ENCODE data around the gene VSTM1.
"Not testable (repeated sequence)": the region's sequence is repeated elsewhere in the genome, so short reads cannot be mapped to it uniquely, and the experiment has no call there.

The VSTM1 gene

DNA sequence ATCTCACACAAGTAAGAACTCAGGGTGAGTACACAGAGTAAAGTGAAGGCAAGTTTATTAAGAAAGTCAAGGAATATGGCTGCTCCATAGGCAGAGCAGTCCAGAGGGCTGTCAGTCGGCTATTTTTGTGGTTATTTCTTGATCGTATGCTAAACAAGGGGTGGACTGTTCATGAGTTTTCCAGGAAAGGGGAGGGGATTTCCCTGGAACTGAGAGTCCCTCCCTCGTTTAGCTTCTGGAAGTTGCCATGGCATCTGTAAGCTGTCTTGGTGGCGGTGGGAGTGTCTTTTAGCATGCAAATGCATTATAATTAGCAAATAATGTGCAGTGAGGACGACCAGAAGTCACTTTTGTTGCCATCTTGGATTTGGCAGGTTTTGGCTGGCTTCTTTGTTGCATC lies 5.8 kb upstream of the VSTM1 start:
- no peak for DNase-seq

DNA sequence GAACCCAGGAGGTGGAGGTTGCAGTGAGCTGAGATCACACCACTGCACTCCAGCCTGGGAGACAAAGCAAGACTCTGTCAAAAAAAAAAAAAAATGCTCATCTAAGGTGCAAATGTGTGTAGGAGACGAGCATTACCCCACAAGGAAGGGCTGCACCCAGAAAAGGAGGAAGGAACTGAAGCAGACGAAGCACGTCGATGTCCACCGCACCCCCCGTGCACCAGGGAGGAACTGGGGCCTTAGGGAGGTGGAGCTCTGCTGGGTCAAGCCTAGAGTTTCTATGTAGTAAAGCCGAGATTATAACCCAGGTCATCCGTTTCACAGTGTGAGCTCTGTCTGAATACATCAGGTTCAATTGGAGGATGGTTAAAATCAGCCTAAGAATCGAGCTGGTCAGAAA lies 1.1 kb downstream of the VSTM1 start:
- DNase-seq: peak; percentile 24

DNA sequence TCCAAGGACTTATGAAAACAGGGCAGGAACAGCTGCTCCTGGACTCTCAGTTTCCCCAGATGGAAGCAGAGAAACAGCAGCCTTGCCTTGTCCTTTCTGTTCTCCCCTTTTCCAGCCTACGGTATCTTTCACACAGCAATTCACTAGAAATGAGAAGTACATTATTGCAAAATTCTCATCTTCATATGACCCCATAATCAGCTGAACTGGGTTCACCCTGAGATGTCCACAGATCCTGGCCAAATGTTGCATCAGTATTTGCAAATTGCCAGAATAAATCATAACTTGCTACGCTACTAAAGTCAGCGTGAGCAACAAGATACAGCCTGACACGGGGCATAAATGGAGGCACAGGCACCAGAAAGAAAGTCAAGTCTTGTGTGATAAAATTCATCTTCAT lies 16.1 kb downstream of the VSTM1 start:
- peak; percentile 13 for DNase-seq

- no peak for DNase-seq
Observed at GRCh38 chr19:54045771-54046170, 17.9 kb downstream of the VSTM1 start.

GRCh38 chr19:54042989-54043388 lies 20.7 kb downstream of the VSTM1 start:
- DNase-seq: no peak

- DNase-seq: no peak
Observed at GRCh38 chr19:54041969-54042606, 21.6 kb downstream of the VSTM1 start.

GRCh38 chr19:54040003-54040402 lies 23.7 kb downstream of the VSTM1 start:
- no peak for DNase-seq

GRCh38 chr19:54036542-54036941 lies 27.2 kb downstream of the VSTM1 start:
- not testable (repeated sequence) for DNase-seq

DNA sequence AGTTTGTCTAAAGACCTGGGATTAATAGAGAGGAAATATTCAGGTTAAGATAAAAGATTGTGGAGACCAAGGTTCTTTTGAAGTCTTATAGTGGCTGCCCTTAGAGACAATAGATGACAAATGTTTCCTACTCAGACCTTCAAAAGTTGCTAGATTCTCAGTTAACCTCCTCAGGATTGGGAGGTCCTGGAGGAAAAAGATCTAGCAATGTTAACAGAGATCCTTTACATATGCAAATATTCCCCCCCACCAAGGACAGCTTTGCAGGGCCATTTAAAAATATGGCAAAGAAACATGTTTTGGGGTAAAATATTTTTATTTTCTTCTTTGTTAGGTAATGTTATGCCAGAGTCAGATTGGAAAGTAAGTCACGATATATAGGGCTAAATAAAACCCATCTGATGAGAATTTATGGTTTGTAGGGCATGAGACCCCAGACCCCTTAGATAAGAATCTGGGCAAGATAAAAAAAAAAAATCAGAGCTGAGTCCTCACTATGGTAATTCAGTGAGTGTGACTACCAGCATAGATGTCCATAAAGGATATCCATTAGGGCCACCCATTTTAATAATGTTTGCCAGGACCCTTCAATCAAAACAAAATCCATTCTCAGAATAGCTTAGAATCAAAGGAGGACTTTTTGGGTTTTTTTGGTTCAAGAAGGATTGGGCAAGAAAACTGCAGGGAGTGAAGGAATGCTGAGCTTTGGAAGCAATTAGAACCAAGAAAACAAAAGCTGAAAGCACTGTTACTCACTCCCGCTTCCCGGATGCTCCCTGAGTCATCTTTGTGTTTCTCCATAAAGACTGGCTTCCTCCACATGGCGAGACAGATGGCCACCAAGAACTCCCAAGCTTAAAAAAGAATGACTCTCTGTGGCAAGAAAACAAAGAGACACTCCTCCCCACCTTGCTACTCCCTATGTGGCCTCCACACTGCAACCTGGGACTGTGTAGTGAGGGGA lies 28.2 kb downstream of the VSTM1 start:
- no peak for DNase-seq

DNA sequence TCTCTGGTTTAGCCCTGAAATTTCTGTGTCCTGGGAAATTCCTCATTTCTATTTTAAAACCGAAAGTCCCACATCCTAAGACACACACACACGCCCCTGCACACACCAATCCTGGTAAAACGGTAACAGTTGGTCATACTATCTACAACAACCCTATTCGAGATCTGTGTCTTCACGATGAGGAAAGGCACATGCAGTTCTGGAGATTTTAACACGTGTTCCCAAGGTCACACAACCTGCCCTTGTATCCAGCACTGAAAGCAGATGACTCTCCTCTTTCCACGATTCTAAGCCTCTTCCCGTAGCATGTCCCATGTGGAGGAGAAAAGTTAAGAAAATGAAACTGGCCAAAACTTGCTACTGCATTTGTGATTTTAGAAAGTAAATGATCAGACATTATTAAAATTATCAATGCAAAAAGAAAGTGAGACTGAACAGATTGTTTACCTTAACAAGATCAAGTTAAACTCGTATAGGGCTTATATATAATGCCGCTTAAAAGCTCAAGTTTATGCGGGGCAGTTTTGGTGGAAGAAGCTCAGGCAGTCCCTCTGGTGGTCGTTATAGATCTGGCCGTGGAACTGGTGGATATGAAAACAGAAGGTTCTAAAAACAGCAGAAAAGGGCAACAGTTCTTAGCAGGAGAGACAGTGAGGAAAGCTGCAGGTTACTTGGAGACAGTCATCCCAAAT lies 32.7 kb downstream of the VSTM1 start:
- DNase-seq: peak; percentile 65

GRCh38 chr19:54029930-54030490 lies 33.7 kb downstream of the VSTM1 start:
- peak; percentile 81 for DNase-seq

- DNase-seq: peak; percentile 18
Observed at GRCh38 chr19:54029301-54029700, 34.4 kb downstream of the VSTM1 start.

- no peak for DNase-seq
Observed at GRCh38 chr19:54026656-54027055, 37.0 kb downstream of the VSTM1 start.

- DNase-seq: no peak
Observed at GRCh38 chr19:54024660-54025059, 39.0 kb downstream of the VSTM1 start.

GRCh38 chr19:54023191-54023590 lies 40.5 kb downstream of the VSTM1 start:
- DNase-seq: peak; percentile 38

GRCh38 chr19:54021932-54022331 lies 41.8 kb downstream of the VSTM1 start:
- DNase-seq: no peak

- DNase-seq: no peak
Observed at GRCh38 chr19:54021363-54021762, 42.3 kb downstream of the VSTM1 start.

- no peak for DNase-seq
Observed at GRCh38 chr19:54017261-54017660, 46.4 kb downstream of the VSTM1 start.

DNA sequence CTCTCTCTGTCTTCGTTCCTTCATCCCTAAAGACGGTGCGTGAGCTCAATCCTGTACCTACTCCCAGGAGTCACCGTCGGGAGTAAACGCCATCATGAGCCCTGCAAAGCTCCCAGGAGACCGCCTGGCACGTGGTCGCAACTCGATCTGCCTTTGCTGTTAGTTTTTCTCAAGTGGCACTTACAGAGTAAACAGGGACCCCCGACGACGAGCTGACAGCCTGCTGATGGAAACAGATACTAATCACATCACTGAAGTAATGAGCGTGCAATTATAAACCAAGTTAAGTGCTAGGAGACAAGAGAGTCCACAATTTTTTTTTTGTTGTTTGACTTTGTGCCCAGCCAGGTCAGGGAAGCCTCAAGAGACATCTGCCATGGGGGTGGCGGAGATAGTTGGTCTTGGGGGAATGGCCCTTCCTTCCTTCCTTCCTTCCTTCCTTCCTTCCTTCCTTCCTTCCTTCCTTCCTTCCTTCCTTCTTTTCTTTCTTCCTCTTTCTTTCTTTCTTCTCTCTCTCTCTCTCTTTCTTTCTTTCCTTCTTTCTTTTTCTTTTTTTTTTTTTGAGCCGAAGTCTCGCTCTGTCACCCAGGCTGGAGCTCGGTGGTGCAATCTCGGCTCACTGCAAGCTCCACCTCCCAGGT lies 48.7 kb downstream of the VSTM1 start:
- no peak for DNase-seq

DNA sequence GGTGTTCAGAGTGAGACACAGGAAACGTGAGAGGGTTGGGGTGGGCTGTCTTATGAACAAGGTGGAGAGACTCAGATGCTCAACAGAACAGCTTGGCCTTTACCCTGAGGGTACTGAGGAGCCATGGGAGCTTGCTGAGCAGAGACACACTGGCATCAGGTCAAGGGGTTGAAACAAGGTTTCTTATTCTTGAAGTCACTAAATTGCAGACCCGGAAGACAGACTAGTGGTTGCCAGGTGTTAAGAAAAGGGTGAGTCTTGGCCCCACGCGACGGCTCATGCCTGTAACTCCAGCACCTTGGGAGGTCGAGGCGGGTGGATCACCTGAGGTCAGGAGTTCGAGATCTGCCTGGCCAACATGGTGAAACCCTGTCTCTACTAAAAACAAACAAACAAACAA lies 49.8 kb downstream of the VSTM1 start:
- DNase-seq: no peak

DNA sequence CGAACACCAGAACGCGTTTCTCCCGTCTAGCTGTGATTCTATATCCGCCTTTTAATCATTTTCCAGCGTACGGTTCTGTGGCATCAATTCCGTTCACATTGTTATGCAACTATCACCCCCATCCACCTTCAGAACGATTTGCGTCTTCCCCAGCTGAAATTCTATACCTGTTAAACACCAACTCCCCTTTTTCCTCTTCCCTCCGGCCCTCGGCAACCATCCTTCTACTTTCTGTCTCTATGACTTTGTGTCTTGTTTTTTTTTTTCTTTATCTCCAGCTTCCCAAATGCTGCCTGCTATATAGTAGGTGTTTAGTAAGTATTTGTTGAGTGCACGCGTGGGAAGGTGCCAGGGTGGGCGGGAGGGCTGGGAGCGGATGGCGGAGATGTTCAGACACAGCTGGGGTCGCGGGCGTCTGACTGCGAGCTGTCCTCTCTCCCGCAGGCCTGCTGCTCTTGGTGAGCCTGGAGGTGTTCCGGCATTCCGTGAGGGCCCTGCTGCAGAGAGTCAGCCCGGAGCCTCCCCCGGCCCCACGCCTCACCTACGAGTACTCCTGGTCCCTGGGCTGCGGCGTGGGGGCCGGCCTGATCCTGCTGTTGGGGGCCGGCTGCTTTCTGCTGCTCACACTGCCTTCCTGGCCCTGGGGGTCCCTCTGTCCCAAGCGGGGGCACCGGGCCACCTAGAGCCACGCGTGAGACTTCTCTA lies 52.0 kb downstream of the VSTM1 start:
- no peak for DNase-seq

GRCh38 chr19:54010474-54010873 lies 53.2 kb downstream of the VSTM1 start:
- no peak for DNase-seq

Measured in hematopoietic multipotent progenitor cell treated with erythropoietin and hydrocortisone succinate and interleukin-3 and kit ligand, for 4 days (in vitro differentiated cells).